Neural cell (in vitro differentiated cells): ENCODE data around the gene CEP128. TPM values are rescaled to one million over a fixed set of nuclear protein-coding genes. Genes with fewer than 3 reads are reported as not detected.

Source experiments
- H2AFZ ChIP-seq: fragments of 200-600, 300-800 bp; sonication (generic), shearing (Covaris generic); 2 replicates; pipeline ENCODE4 v1.6.0; 2014; ENCODE audit warnings: low read depth, mild to moderate bottlenecking, antibody characterized with exemption, low read length, moderate library complexity
- H3F3A ChIP-seq: fragments of 200-600 bp; shearing (Covaris generic); 2 replicates; pipeline ENCODE4 v1.6.1; 2016; ENCODE audit warnings: mild to moderate bottlenecking, moderate library complexity, mixed read lengths, antibody characterized with exemption, low read length; ENCODE audit not compliant: insufficient read depth, poor library complexity, severe bottlenecking
- H3K27ac ChIP-seq: fragments of 200-600, 300-800 bp; sonication (generic), shearing (Covaris generic); 2 replicates; pipeline ENCODE4 v1.5.1; 2014; ENCODE audit warnings: mild to moderate bottlenecking, low read length, moderate library complexity
- H3K27me3 ChIP-seq: fragments of 300-800, 200-600 bp; sonication (generic), shearing (Covaris generic); 2 replicates; pipeline ENCODE4 v1.6.0; 2014; ENCODE audit warnings: mild to moderate bottlenecking, low read depth, low read length, moderate library complexity; ENCODE audit not compliant: insufficient read depth
- H3K36me3 ChIP-seq: fragments of 300-800, 200-600 bp; sonication (generic), shearing (Covaris generic); 2 replicates; pipeline ENCODE4 v1.5.1; 2014; ENCODE audit warnings: mild to moderate bottlenecking, antibody characterized with exemption, low read length, moderate library complexity; ENCODE audit not compliant: insufficient read depth
- H3K4me2 ChIP-seq: fragments of 300-800, 200-600 bp; sonication (generic), shearing (Covaris generic); 2 replicates; pipeline ENCODE4 v1.6.0; 2014; ENCODE audit warnings: mild to moderate bottlenecking, low read length
- H3K4me3 ChIP-seq: fragments of 300-800, 200-600 bp; sonication (generic), shearing (Covaris generic); 2 replicates; pipeline ENCODE4 v1.5.1; 2014; ENCODE audit warnings: mild to moderate bottlenecking, low read length, moderate library complexity
- H3K79me2 ChIP-seq: fragments of 200-600 bp; shearing (Covaris generic); replicated peaks from 2 replicates; pipeline ENCODE4 v1.6.0; 2014; ENCODE audit warnings: mild to moderate bottlenecking, low read length, moderate library complexity; ENCODE audit not compliant: insufficient read depth
- H3K9ac ChIP-seq: fragments of 300-800, 200-600 bp; sonication (generic), shearing (Covaris generic); 2 replicates; pipeline ENCODE4 v1.6.1; 2016; ENCODE audit warnings: mild to moderate bottlenecking, low read length, mixed read lengths
- H3K9me2 ChIP-seq: fragments of 200-600 bp; shearing (Covaris generic); 2 replicates; pipeline ENCODE4 v1.6.1; 2016; ENCODE audit warnings: mild to moderate bottlenecking, low read length, mixed read lengths; ENCODE audit not compliant: insufficient read depth
- H3K9me3 ChIP-seq: fragments of 200-600, 300-800 bp; sonication (generic), shearing (Covaris generic); 2 replicates; pipeline ENCODE4 v1.6.1; 2016; ENCODE audit warnings: mild to moderate bottlenecking, mixed run types, low read length, moderate library complexity, mixed read lengths
- H4K20me1 ChIP-seq: fragments of 200-600 bp; shearing (Covaris generic); 2 replicates; pipeline ENCODE4 v1.6.1; 2016; ENCODE audit warnings: mild to moderate bottlenecking, mixed run types; ENCODE audit not compliant: insufficient read depth
- EP300 ChIP-seq: fragments of 450-650 bp; conservative IDR thresholded peaks from 2 replicates; pipeline ENCODE4 v1.6.1; 2014; ENCODE audit warnings: antibody characterized with exemption, mild to moderate bottlenecking, moderate library complexity; ENCODE audit not compliant: poor library complexity, severe bottlenecking
- EZH2 ChIP-seq: fragments of 200-600, 300-800 bp; shearing (Covaris generic), sonication (generic); IDR thresholded peaks from 2 replicates; pipeline ENCODE4 v1.6.1; 2014; ENCODE audit warnings: antibody characterized with exemption, low read length, borderline replicate concordance, mild to moderate bottlenecking; ENCODE audit not compliant: insufficient read depth, poor library complexity, severe bottlenecking
- MXI1 ChIP-seq: fragments of 450-650 bp; conservative IDR thresholded peaks from 2 replicates; pipeline ENCODE4 v1.6.1; 2014; ENCODE audit warnings: antibody characterized with exemption, mild to moderate bottlenecking; ENCODE audit not compliant: poor library complexity, severe bottlenecking
- POLR2AphosphoS5 ChIP-seq: IDR thresholded peaks from 2 replicates; pipeline ENCODE4 v1.6.1; 2012
- RAD21 ChIP-seq: fragments of 450-650 bp; conservative IDR thresholded peaks from 2 replicates; pipeline ENCODE4 v1.6.1; 2014; ENCODE audit warnings: antibody characterized with exemption, mild to moderate bottlenecking, moderate library complexity
- SMC3 ChIP-seq: fragments of 450-650 bp; conservative IDR thresholded peaks from 2 replicates; pipeline ENCODE4 v1.6.1; 2014; ENCODE audit warnings: antibody characterized with exemption, mild to moderate bottlenecking, moderate library complexity; ENCODE audit not compliant: poor library complexity
- TAF1 ChIP-seq: IDR thresholded peaks from 2 replicates; pipeline ENCODE4 v1.6.1; 2012; ENCODE audit warnings: low read depth
- polyA plus RNA-seq: library from polyadenylated mRNA; depleted of rRNA; stranded (reverse); fragments of >200 nt; gene quantifications from 2 replicates; pipeline ENCODE4 v1.2.3, GENCODE V29; 2014
- TF ChIP-seq, protein P1 (sequence below): fragments of 450-650 bp; IDR thresholded peaks from 2 replicates; pipeline ENCODE4 v1.5.1; 2014; ENCODE audit warnings: antibody characterized with exemption, mild to moderate bottlenecking, moderate library complexity; ENCODE audit not compliant: poor library complexity, severe bottlenecking
- TF ChIP-seq, protein P2 (sequence below): IDR thresholded peaks from 2 replicates; pipeline ENCODE4 v1.6.1; 2012; ENCODE audit warnings: borderline replicate concordance

CEP128 gene
- polyA plus RNA-seq, 1 donor from 2014 or later, result 5.5 TPM

DNA sequence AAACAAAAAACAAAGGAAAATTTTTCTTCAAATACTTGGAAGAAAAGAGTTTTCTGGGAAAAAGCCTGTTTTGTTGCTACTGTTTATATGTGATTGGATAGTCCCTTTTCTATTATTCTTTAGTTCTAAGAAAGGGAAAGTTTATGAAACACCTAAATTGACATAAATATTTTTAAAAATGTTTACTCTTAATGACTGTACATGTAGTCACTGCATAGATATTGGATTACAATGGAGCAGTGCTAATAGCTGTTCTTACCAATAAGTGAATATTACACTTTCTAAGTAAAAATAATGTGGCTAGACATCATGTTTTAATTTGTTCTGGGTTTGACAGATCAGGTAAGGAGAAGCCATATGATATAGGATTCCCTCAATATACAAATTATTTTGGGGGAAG is 377.5 kb downstream of the CEP128 start:
- Histone ChIP-seq H3K36me3 (no peaks in the 10 kb centered on the region), H3K27me3 (no peaks in the 10 kb centered on the region), H3K9me2 (no peaks in the 10 kb centered on the region), H3K9ac (no peak overlapping the region), H3K27ac (no peak overlapping the region), H3K4me3 (no peak overlapping the region), H4K20me1 (no peaks in the 10 kb centered on the region), H3K9me3 (no peaks in the 10 kb centered on the region), H3F3A (no peaks in the 10 kb centered on the region), H2AFZ (no peak overlapping the region), H3K4me2 (no peak overlapping the region), H3K79me2 (no peaks in the 10 kb centered on the region)
- no peak for TF ChIP-seq RAD21
- no peak for TF ChIP-seq EZH2
- no peak for TF ChIP-seq MXI1
- TF ChIP-seq POLR2AphosphoS5, result no peak
- TF ChIP-seq, protein P1, sequence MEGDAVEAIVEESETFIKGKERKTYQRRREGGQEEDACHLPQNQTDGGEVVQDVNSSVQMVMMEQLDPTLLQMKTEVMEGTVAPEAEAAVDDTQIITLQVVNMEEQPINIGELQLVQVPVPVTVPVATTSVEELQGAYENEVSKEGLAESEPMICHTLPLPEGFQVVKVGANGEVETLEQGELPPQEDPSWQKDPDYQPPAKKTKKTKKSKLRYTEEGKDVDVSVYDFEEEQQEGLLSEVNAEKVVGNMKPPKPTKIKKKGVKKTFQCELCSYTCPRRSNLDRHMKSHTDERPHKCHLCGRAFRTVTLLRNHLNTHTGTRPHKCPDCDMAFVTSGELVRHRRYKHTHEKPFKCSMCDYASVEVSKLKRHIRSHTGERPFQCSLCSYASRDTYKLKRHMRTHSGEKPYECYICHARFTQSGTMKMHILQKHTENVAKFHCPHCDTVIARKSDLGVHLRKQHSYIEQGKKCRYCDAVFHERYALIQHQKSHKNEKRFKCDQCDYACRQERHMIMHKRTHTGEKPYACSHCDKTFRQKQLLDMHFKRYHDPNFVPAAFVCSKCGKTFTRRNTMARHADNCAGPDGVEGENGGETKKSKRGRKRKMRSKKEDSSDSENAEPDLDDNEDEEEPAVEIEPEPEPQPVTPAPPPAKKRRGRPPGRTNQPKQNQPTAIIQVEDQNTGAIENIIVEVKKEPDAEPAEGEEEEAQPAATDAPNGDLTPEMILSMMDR, result no peak
- no peak for TF ChIP-seq SMC3
- TF ChIP-seq, protein P2, sequence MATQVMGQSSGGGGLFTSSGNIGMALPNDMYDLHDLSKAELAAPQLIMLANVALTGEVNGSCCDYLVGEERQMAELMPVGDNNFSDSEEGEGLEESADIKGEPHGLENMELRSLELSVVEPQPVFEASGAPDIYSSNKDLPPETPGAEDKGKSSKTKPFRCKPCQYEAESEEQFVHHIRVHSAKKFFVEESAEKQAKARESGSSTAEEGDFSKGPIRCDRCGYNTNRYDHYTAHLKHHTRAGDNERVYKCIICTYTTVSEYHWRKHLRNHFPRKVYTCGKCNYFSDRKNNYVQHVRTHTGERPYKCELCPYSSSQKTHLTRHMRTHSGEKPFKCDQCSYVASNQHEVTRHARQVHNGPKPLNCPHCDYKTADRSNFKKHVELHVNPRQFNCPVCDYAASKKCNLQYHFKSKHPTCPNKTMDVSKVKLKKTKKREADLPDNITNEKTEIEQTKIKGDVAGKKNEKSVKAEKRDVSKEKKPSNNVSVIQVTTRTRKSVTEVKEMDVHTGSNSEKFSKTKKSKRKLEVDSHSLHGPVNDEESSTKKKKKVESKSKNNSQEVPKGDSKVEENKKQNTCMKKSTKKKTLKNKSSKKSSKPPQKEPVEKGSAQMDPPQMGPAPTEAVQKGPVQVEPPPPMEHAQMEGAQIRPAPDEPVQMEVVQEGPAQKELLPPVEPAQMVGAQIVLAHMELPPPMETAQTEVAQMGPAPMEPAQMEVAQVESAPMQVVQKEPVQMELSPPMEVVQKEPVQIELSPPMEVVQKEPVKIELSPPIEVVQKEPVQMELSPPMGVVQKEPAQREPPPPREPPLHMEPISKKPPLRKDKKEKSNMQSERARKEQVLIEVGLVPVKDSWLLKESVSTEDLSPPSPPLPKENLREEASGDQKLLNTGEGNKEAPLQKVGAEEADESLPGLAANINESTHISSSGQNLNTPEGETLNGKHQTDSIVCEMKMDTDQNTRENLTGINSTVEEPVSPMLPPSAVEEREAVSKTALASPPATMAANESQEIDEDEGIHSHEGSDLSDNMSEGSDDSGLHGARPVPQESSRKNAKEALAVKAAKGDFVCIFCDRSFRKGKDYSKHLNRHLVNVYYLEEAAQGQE, result no peak
- no peak for TF ChIP-seq EP300
- TF ChIP-seq TAF1, result no peak

- Histone ChIP-seq H3K27me3 (no peaks in the 10 kb centered on the region), H3K36me3 (no peaks in the 10 kb centered on the region)
These were observed 380.5 kb downstream of the CEP128 start for GRCh38 chr14:80560800-80561657.

More at GRCh38 chr14:80560800-80561657, 380.5 kb downstream of the CEP128 start:
- Histone ChIP-seq H3K9me2 (no peaks in the 10 kb centered on the region), H3K27ac (no peak overlapping the region), H4K20me1 (no peaks in the 10 kb centered on the region), H3K4me3 (no peak overlapping the region), H3K9me3 (no peaks in the 10 kb centered on the region), H3K4me2 (no peak overlapping the region), H3K9ac (no peak overlapping the region), H3K79me2 (no peaks in the 10 kb centered on the region), H2AFZ (no peak overlapping the region), H3F3A (no peaks in the 10 kb centered on the region)
- TF ChIP-seq, protein P2, result no peak
- TF ChIP-seq SMC3 (no peak), EP300 (no peak), TAF1 (no peak), MXI1 (no peak), RAD21 (no peak), POLR2AphosphoS5 (no peak), EZH2 (no peak)
- TF ChIP-seq, protein P1, result no peak
